Measurements from ENCODE around the gene NXPH2. TPM values are rescaled to one million over a fixed set of nuclear protein-coding genes. Genes with fewer than 3 reads are reported as not detected.

Gene NXPH2
- total RNA-seq, 1 donor from 2014 or later, result not detected

GRCh38 chr2:138708682-138709241 is 71.4 kb downstream of the NXPH2 start:
- ATAC-seq, result no peak

GRCh38 chr2:138707392-138708074 is 72.7 kb downstream of the NXPH2 start:
- ATAC-seq, result peak; percentile 22

DNA sequence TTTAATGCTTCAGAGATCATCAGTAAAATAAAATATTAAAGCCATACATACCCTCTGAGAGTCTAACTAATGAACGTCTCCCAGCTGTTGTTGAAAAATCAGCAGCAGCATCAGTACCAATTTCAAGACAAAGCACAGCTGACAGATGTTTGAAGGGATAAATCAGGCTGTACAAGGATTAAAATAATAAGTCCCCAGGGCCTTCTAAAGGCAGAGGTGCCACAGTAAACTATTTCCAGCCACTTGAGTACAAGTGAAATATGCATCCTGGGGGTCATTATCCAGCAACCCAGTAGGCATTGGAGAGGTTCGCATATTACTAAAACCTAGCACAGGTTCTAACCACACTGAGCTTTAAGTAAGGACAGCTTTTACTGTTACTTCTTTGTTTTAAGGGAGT is 76.9 kb downstream of the NXPH2 start:
- ATAC-seq, result no peak

- no peak for ATAC-seq
These were observed 79.5 kb downstream of the NXPH2 start for GRCh38 chr2:138700716-138701115.

DNA sequence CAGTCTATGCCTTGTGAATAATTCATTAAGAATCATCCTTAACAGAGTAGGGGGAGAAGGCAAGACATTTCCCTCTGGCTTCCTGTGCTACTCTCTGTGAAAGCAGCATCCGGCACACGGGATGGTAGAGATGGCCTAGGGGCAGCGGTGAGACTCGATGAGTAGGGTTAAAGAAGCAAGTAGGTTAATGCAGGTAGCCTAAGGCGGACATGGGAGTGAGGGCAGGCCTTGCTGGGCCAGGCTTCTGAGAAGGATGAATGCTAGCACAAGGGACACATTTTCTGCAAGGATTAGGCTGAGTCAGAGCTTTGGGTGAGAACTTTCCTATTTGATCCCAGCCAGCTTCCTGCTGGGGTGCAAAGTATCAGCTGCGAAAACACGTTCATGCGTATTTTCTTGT is 80.8 kb downstream of the NXPH2 start:
- peak; percentile 53 for ATAC-seq

DNA sequence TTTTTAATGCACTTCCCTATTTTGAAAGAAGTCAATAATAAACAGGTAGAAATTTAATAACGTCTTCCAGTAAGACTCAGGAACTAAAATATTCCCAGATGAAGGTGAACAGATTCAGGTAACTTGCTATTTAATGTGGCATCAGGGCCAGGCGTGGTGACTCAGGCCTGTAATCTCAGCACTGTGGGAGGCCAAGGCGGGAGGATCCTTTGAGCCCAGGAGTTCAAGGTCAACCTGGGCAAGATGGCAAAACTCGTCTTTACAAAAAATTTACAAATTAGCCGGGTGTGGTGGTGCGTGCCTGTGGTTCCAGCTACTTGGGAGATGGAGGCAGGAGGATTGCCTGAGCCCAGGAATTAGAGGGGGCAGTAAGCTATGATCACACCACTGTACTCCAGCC is 81.8 kb downstream of the NXPH2 start:
- ATAC-seq, result no peak

DNA sequence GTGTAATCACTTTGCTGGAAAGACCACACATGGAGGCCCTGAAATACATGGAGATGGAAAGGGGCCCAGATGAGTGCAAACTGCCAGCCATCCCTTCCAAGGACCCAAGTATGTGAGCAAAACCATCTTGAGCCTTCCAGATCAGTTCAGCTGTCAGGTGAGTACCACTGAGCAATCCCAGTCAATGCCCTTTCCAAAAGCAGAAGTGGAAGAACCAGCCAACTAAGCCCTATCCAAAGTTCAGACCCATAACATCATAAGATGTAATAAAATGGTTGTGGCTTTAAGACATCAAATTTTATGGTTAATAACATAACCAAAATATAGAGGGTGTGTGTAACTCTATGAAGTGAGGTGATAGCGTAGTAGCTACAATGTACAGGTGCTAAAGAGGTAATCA is 88.5 kb downstream of the NXPH2 start:
- no peak for ATAC-seq

DNA sequence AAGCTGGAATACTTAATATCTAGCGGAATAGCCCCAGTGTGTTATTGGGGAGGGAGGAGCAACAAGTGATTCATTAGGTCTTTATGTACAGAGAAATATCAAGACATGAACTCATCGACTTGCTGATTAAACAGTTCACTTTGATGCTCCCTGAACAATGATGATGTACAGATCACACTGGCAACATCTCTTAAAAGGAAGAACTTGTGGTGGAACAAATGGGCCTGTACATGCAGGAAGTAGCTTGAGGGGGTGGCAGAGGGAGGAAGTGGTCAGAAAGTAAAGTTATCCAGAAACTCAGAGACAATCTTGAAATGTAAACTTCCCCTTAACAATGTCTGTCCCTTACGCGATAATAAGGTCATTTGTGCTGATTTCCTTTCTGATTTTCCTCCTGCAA is 90.5 kb downstream of the NXPH2 start:
- ATAC-seq, result no peak

DNA sequence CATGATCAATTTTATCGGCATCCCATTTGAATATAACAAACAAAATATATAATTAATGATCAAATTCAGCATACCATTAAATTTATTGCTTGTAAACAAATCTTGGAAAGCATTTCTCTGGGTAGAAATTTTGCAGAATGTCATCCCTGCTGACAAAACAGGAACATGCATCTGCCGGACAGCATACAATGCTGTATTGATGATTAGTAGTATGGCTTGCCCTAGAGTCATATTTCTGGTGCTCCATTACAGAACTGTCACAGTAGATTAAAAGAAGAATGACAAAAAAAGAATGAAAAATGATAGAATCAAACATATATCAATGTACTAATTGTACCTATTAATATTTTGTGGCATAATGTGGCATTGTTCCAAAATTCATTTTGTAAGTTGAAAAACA is 98.0 kb downstream of the NXPH2 start:
- no peak for ATAC-seq

GRCh38 chr2:138677221-138677620 is 103.0 kb downstream of the NXPH2 start:
- no peak for ATAC-seq

DNA sequence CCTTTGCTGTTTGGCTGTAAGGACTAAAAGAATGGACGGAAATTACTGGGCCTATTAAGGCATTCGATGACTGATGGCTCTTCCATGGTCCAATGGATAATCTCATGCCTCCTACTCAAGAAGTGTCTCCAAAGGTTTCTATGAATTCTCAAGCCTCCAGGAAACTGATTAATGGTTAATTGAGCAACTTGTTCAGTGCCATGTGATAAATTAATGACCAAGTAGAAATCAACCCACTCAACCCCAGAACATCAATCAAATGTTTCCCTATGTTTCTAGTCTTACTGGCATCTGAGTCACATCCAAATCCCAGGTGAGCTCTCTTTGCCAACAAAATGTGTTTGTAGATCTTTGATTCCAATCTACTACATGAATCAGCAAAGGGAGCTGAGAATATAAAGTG is 103.6 kb downstream of the NXPH2 start:
- ATAC-seq, result peak; percentile 71

DNA sequence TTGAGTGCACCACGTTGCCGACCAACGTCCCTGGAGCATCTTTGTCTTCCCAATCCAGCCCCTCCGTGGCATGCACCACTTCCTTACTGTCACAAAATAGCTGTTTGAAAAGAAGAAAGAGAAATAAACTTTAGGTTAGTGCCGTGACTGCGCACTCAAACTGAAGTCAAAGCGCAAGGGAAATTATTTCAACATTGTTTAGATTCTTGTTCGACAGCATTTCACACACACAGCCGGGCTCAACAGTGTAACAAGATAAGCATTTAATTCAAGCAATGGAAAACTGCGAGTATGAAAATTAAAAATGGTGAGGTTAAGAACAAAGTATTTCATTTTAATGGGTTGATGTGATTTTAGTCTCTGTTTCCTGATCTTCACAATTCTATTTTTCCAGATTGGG is 108.6 kb downstream of the NXPH2 start:
- ATAC-seq, result no peak

- ATAC-seq, result no peak
These were observed 109.5 kb downstream of the NXPH2 start for GRCh38 chr2:138670734-138671133.

DNA sequence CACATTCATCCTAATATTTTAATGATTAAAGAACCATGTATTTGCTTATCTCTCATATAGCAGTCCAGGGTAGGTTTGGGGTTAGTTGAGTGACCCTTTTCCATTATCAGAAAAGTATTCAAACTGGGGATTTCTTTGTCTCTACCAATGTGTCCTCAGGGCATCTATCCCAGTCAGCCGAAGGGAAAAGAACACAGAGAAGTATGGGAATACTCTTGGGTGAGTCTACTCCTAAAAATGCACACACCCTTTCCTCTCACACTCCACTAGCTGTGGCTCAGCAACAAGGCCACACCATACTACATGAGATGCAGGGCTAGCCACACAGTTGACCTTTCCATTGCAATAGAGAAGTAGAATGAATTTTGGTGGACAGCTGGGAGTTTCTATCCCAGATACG is 114.3 kb downstream of the NXPH2 start:
- no peak for ATAC-seq

- ATAC-seq, result no peak
These were observed 121.8 kb downstream of the NXPH2 start for GRCh38 chr2:138658187-138658894.

DNA sequence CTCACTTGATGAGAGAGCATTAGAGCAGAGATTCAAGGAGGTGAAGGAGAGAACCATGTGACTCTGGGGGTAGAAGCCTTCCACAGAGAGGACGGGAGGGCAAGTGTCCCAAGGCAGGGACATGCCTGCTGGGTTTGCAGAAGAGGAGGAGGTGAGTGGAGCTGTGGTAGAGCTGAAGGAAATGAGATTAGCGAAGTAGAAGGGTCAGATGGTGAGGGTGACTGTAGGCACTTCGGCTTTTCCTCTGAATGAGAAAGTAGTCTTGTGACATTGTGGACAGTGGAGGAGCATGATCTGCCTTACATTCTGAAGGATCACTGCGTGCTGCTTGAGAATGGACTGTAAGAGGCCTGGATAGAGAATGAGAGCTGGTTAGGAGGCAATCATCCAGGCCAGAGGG is 126.0 kb downstream of the NXPH2 start:
- ATAC-seq, result no peak

DNA sequence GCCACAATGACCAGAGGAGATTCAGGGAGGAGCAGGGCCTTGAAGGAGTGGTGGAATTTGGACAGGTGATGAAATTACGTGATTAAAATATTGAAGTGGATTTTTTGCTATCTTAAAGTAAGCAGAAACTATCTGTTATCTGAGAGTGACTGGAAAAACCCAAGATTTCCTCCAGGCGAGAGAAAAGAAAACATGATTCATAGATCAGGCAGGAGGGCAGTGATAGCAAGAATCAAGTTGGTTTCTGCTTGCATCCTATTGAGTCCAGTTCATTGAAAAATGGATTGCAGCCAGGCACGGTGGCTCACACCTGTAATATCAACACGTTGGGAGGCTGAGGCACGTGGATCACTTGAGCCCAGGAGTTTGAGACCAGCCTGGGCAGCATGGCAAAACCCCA is 127.8 kb downstream of the NXPH2 start:
- no peak for ATAC-seq

GRCh38 chr2:138649571-138649970 is 130.6 kb downstream of the NXPH2 start:
- ATAC-seq, result no peak

- no peak for ATAC-seq
These were observed 131.6 kb downstream of the NXPH2 start for GRCh38 chr2:138648606-138649005.

- peak; percentile 50 for ATAC-seq
These were observed 135.4 kb downstream of the NXPH2 start for GRCh38 chr2:138644776-138645175.

- no peak for ATAC-seq
These were observed 139.1 kb downstream of the NXPH2 start for GRCh38 chr2:138640921-138641676.

DNA sequence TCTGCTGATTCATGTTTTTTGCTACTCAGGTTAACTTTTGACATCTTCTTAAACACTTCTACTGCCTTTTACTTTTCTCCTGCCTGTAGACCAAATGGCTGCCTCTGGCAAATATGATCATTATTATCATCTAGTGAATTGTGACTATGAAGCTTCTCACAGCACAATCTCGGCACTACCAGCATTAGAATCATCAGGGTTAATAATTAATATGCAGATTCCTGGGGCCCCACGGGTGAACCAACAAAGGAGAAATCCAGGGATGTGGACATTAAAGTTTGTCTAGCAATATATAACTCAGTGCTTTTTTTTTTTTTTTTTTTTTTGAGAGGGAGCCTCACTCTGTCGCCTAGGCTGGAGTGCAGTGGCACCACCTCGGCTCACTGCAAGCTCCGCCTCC is 142.5 kb downstream of the NXPH2 start:
- no peak for ATAC-seq

DNA sequence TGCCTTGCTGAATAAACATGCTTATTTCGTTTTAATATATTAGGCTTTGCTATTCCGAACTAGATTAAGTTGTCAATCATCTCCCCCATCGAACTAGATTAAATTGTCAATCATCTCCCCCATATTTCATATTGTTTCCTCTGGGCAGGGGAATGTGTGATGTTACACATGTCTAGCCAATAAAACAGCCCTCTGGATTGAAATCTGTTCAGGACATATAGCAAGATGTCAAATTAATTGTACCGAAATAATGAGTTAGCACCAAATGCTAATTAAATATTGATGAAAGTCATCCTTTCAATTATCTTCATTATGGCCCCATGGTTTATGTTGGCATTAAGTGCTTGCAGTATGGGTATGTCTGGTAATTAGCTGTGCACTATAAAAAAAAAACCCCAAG is 143.1 kb downstream of the NXPH2 start:
- ATAC-seq, result no peak

Data from esophagus mucosa (tissue), 1 donor.